GM06990 (cell line): ENCODE data around the gene AGMAT.
"Not testable (repeated sequence)": the region's sequence is repeated elsewhere in the genome, so short reads cannot be mapped to it uniquely, and the experiment has no call there.

ENCODE experiments used
- DNase-seq: peaks from one replicate; pipeline ENCODE4 v3.0.0-alpha.2; 2011; ENCODE audit not compliant: insufficient read length; ENCODE audit errors: extremely low read depth
- H3K27me3 ChIP-seq: replicated peaks from 2 replicates; pipeline ENCODE4 v1.6.0; 2011; ENCODE audit warnings: low read length; ENCODE audit not compliant: control insufficient read depth, insufficient read depth
- H3K36me3 ChIP-seq: 2 replicates; pipeline ENCODE4 v1.5.1; 2011; ENCODE audit warnings: low read length; ENCODE audit not compliant: control insufficient read depth, insufficient read depth
- H3K4me3 ChIP-seq: replicated peaks from 2 replicates; pipeline ENCODE4 v1.5.1; 2011; ENCODE audit warnings: low read depth, mild to moderate bottlenecking, control low read depth, low read length
- CTCF ChIP-seq: IDR thresholded peaks from 2 replicates; pipeline ENCODE4 v1.5.1; 2011; ENCODE audit warnings: low read length, control low read depth, mild to moderate bottlenecking, inconsistent platforms; ENCODE audit not compliant: insufficient read depth, poor library complexity, severe bottlenecking

AGMAT gene

DNA sequence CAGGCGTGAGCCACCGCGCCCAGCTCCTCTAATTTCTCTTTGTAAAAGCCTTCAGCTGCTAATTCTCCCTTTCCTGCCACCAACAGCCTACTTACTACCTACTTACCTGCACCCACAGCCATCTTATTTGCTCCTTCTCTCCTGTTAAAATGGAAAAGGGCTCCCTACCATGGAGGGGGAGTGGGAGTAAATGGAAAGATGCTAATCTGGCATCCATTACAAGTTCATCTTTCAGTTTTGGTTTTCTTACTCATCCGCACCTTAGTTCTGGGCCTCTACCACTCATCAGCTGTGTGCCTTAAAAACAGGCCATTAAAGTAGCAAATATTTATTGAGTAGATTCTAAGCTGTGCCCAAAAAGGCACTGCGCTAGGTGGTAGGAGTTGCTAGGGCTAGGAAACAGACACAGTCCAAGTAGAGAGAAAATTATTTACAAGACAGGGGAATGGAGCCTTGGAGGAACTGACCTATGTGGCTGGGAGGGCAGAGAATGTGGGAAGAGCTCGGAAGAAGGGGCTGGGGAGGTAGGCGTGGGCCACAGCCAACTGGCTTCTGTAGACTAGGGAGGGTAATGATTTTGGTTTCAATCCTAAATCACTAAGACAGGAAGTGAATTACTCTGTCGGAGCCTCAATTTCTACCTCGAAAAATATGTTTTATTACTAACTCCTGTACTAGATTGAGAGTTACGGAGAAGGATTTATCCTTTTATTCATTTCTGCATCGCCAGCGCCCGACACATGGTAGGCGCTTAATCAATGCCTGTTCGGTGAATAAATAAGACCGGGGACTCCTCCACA, 31.7 kb upstream of the AGMAT start:
- Histone ChIP-seq H3K36me3 (no peaks in the 10 kb centered on the region), H3K27me3 (no peaks in the 10 kb centered on the region), H3K4me3 (peak overlapping the region; percentile 67)
- TF ChIP-seq CTCF = no peak
- DNase-seq = no peak

DNA sequence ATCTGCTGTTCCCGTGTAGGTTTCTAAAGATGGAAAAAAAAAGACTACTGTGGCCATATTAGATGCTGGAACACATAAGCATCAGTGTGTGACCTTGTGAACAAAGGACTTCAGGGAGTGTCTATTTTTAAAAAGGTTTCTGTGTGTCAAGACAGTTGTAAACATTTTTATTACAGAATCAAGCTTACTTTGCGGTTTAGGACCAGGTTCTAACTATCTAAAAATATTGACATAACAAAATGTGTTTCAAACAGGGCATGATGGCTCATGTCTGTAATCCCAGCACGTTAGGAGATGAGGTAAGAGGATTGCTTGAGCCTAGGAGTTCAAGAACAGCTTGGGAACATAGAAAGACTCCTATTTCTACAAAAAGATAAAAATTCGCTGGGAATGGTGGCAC, 25.3 kb upstream of the AGMAT start:
- no peak for DNase-seq
- H3K27me3 ChIP-seq = no peaks in the 10 kb centered on the region
- no peak for TF ChIP-seq CTCF
- H3K4me3 ChIP-seq = no peak overlapping the region
- H3K36me3 ChIP-seq = no peaks in the 10 kb centered on the region

DNA sequence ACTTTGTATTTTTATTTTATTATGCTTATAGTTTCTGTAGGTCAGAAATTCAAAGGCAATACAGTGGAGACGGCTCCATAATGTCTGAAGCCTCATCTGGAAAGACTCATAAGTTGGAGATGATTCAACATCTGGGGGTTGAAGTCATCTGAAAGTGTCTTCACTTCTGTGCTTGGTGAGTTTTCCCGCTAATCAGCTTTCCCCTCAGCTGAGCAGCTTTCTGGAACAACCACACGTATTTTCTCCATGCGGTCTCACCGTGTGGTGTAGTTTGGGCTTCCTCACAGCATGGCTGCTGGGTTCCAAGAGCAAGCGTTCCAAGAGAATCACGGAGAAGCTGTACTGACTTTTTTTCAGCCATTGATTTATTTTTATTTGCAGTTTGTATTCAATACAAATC, 24.8 kb upstream of the AGMAT start:
- Histone ChIP-seq H3K36me3 (no peaks in the 10 kb centered on the region), H3K4me3 (no peak overlapping the region), H3K27me3 (no peaks in the 10 kb centered on the region)
- no peak for TF ChIP-seq CTCF
- DNase-seq = no peak

DNA sequence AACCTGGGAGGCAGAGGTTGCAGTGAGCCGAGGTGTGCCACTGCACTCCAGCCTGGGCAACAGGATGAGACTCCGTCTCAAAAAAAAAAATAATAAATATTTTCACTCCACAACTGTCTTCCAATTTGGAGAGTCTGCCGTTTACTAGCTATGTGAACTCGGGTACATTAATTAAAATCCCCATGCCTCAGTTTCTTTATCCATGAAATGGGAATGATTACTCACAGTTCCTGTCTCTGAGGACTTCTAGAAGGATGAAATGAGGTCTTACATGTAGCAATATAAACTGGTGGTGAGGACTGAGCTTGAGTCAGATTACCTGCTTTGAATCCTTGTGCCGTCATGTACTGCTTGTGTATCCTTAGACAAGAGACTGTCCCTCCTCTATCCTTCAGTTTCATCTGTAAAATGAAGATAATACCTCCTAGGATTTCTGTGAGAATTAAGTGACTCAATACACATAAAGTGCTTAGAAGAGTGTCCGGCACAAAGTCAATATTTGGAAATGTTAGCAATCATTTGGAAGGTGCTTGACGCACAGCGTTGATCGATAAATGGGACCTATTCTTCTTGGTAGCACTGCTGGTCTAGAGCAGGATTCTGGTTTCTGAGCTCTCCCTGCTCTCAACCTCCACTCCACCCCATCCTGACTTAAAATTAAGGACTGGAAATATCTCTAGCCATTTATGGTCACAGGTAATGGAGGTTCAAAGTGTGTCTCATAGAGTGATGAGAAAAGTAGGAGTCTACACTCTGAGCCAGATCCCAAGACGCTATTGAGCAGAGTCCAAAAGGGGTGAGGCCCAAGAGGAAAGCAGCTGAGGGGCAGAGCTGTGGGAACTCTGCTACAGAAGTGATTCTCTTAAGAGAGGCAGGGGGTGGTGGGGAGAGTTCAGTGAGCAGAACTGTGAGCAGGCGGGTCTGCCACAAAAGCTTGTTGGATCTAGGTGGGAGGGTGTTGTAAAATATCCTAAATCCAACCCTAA, 20.8 kb upstream of the AGMAT start:
- Histone ChIP-seq H3K4me3 (no peak overlapping the region), H3K36me3 (no peaks in the 10 kb centered on the region), H3K27me3 (no peaks in the 10 kb centered on the region)
- DNase-seq = no peak
- TF ChIP-seq CTCF = no peak

GRCh38 chr1:15604400-15604799, 19.5 kb upstream of the AGMAT start:
- H3K4me3 ChIP-seq, H3K27me3 ChIP-seq, DNase-seq: not testable (repeated sequence)

GRCh38 chr1:15603966-15604282, 19.1 kb upstream of the AGMAT start:
- peak overlapping the region; percentile 25; the same call in 1 of the 2 replicates for H3K4me3 ChIP-seq
- not testable (repeated sequence) for H3K27me3 ChIP-seq, DNase-seq, H3K36me3 ChIP-seq

More at GRCh38 chr1:15604400-15604799, 19.5 kb upstream of the AGMAT start:
- not testable (repeated sequence) for H3K36me3 ChIP-seq
